Astrocyte of the cerebellum (primary cell): ENCODE data around the gene ADAMTS16.

Experiments
- DNase-seq: peaks from one replicate; pipeline ENCODE4 v3.0.0-alpha.2; 2011; ENCODE audit warnings: low read depth
- H3K4me3 ChIP-seq: 2 replicates; pipeline ENCODE4 v1.5.1; 2011; ENCODE audit warnings: mild to moderate bottlenecking, low read depth, low read length, moderate library complexity
- CTCF ChIP-seq: IDR thresholded peaks from 2 replicates; pipeline ENCODE4 v1.5.1; 2012; ENCODE audit warnings: low read length, low read depth, moderate library complexity, mild to moderate bottlenecking; ENCODE audit errors: missing control alignments
- in situ Hi-C: cut with HindIII; loops from 2 replicates; pipeline ENCODE4 v1.10.0; 2017; ENCODE audit warnings: low sequenced_read_pairs

Gene ADAMTS16

GRCh38 chr5:5209089-5209488 lies 69.0 kb downstream of the ADAMTS16 start:
- TF ChIP-seq CTCF, result no peak
- peak; percentile 32 for DNase-seq
- in situ Hi-C loops, result no loop called here
- no peak overlapping the region for H3K4me3 ChIP-seq

- in situ Hi-C loops, result no loop called here
- no peak for TF ChIP-seq CTCF
- H3K4me3 ChIP-seq, result no peak overlapping the region
- DNase-seq, result no peak
Measured at GRCh38 chr5:5209510-5210286, 69.6 kb downstream of the ADAMTS16 start.

- no peak overlapping the region for H3K4me3 ChIP-seq
- TF ChIP-seq CTCF, result no peak
- in situ Hi-C loops, result no loop called here
- DNase-seq, result no peak
Measured at GRCh38 chr5:5217371-5217770, 77.2 kb downstream of the ADAMTS16 start.

GRCh38 chr5:5218396-5218795 lies 78.3 kb downstream of the ADAMTS16 start:
- DNase-seq, result no peak
- H3K4me3 ChIP-seq, result no peak overlapping the region
- in situ Hi-C loops, result no loop called here
- no peak for TF ChIP-seq CTCF

- DNase-seq, result no peak
- in situ Hi-C loops, result no loop called here
- no peak overlapping the region for H3K4me3 ChIP-seq
- no peak for TF ChIP-seq CTCF
Measured at GRCh38 chr5:5219541-5219940, 79.4 kb downstream of the ADAMTS16 start.

GRCh38 chr5:5220901-5221631 lies 80.9 kb downstream of the ADAMTS16 start:
- TF ChIP-seq CTCF, result no peak
- in situ Hi-C loops, result no loop called here
- H3K4me3 ChIP-seq, result no peak overlapping the region
- DNase-seq, result no peak
